H1 (cell line): Measurements from ENCODE around the gene RCOR2.

Experiments used
- CTCF ChIP-seq, 3 experiments: IDR thresholded peaks; 1 replicate in 2 of 3; 2 replicates in 1 of 3; pipeline versions ENCODE4 v1.5.1 to v1.6.1; 2011; ENCODE audit warnings: low read length in 3 of 3, mild to moderate bottlenecking in 3 of 3, inconsistent platforms in 2 of 3, low read depth in 1 of 3, moderate library complexity in 1 of 3; ENCODE audit not compliant: insufficient read depth in 1 of 3; ENCODE audit errors: control extremely low read depth in 1 of 3
- EGR1 ChIP-seq: IDR thresholded peaks from 2 replicates; pipeline ENCODE4 v1.6.1; 2011; ENCODE audit warnings: low read depth, low read length, borderline replicate concordance
- EZH2 ChIP-seq: fragments of 200-600 bp; sonication (generic); IDR thresholded peaks from 2 replicates; pipeline ENCODE4 v1.7.1; 2012; ENCODE audit warnings: low read depth, mild to moderate bottlenecking, moderate library complexity, low read length, inconsistent platforms; ENCODE audit not compliant: severe bottlenecking
- GTF2F1 ChIP-seq: IDR thresholded peaks from 2 replicates; pipeline ENCODE4 v1.6.1; 2012; ENCODE audit warnings: low read depth, low read length, improper control_type of control experiment, borderline replicate concordance
- MAX ChIP-seq: IDR thresholded peaks from 2 replicates; pipeline ENCODE4 v1.6.1; 2012; ENCODE audit warnings: inconsistent platforms
- NRF1 ChIP-seq: IDR thresholded peaks from 2 replicates; pipeline ENCODE4 v1.6.1; 2011; ENCODE audit warnings: mild to moderate bottlenecking, low read depth, low read length, improper control_type of control experiment
- POLR2AphosphoS5 ChIP-seq: IDR thresholded peaks from 2 replicates; pipeline ENCODE4 v1.6.1; 2011; ENCODE audit warnings: low read depth, low read length
- POU5F1 ChIP-seq: IDR thresholded peaks from 2 replicates; pipeline ENCODE4 v1.6.1; 2011; ENCODE audit warnings: low read depth, mild to moderate bottlenecking, low read length, moderate library complexity
- SRF ChIP-seq: IDR thresholded peaks from 2 replicates; pipeline ENCODE4 v1.6.1; 2011; ENCODE audit warnings: mild to moderate bottlenecking, low read depth, low read length, moderate library complexity
- SUZ12 ChIP-seq: fragments of 200-600 bp; sonication (generic); IDR thresholded peaks from 2 replicates; pipeline ENCODE4 v1.6.1; 2012; ENCODE audit warnings: mild to moderate bottlenecking, inconsistent platforms, low read length, moderate library complexity, mixed read lengths
- USF2 ChIP-seq: IDR thresholded peaks from 2 replicates; pipeline ENCODE4 v1.6.1; 2011; ENCODE audit warnings: low read length, improper control_type of control experiment
- ZNF274 ChIP-seq: IDR thresholded peaks from 2 replicates; pipeline ENCODE4 v1.7.0; 2012; ENCODE audit warnings: low read length, borderline replicate concordance; ENCODE audit errors: extremely low read depth

- TF ChIP-seq POU5F1 (no peak), CTCF (IDR thresholded peaks at IDR 0.05; ENCODE audit: control extremely low read depth in 1 of 3, insufficient read depth in 1 of 3, low read depth in 1 of 3, low read length in 3 of 3) (no peak), POLR2AphosphoS5 (no peak), GTF2F1 (no peak), MAX (no peak), EZH2 (no peak), NRF1 (no peak), EGR1 (no peak), SRF (no peak), SUZ12 (no peak), USF2 (no peak), ZNF274 (no peak)
Measured at GRCh38 chr11:63929616-63930015, 12.7 kb upstream of the RCOR2 start.
